ENCODE results near the gene PDE8B. TPM values are rescaled to one million over a fixed set of nuclear protein-coding genes. Genes with fewer than 3 reads are reported as not detected.

The PDE8B gene
- total and polyA plus RNA-seq, 11 donors = 1.1 to 9.3 (median 3.4) TPM

DNA sequence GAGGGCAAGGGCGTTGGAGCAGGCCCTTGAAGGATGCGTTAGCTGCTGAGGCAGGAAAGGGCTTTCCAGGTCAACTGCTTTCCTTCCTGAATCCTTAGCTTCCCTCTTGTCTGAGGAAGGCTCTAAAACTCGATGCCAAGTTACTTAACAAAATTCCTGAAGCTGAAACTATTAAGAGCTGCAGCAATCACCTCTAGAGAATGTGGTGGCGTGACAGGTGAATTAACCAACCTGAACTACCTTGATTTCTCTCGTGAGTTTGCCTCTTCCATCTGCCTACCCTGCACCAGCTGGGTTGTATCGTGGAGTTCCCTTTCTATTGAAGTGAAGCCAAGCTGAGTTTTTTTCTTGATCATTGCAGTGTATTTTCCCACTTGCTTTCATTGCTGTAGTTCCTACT, 96.1 kb downstream of the PDE8B start:
- no peaks in the 10 kb centered on the region for H3K9me3 ChIP-seq
- peak overlapping the region in 1 of 12 donors; percentile 41 for H3K27ac ChIP-seq
- intact Hi-C loops (cut with DNase I) = no loop called here
- H3K27me3 ChIP-seq = no peaks in the 10 kb centered on the region
- TF ChIP-seq, protein P1, sequence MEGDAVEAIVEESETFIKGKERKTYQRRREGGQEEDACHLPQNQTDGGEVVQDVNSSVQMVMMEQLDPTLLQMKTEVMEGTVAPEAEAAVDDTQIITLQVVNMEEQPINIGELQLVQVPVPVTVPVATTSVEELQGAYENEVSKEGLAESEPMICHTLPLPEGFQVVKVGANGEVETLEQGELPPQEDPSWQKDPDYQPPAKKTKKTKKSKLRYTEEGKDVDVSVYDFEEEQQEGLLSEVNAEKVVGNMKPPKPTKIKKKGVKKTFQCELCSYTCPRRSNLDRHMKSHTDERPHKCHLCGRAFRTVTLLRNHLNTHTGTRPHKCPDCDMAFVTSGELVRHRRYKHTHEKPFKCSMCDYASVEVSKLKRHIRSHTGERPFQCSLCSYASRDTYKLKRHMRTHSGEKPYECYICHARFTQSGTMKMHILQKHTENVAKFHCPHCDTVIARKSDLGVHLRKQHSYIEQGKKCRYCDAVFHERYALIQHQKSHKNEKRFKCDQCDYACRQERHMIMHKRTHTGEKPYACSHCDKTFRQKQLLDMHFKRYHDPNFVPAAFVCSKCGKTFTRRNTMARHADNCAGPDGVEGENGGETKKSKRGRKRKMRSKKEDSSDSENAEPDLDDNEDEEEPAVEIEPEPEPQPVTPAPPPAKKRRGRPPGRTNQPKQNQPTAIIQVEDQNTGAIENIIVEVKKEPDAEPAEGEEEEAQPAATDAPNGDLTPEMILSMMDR (IDR thresholded peaks at IDR 0.05) = no peak
- no peak for TF ChIP-seq POLR2A (IDR thresholded peaks at IDR 0.05)
- DNase-seq = no peak
- peaks cover 0 to 17% (median 0%) of the 10 kb centered on the region in 12 donors for H3K4me1 ChIP-seq
- 49 to 65% (median 58%) methylated on average over 6 of the region's 6 CpGs for WGBS, 4 donors
- no peaks in the 10 kb centered on the region for H3K36me3 ChIP-seq
- no peak for ATAC-seq
- no peak overlapping the region for H3K4me3 ChIP-seq

DNA sequence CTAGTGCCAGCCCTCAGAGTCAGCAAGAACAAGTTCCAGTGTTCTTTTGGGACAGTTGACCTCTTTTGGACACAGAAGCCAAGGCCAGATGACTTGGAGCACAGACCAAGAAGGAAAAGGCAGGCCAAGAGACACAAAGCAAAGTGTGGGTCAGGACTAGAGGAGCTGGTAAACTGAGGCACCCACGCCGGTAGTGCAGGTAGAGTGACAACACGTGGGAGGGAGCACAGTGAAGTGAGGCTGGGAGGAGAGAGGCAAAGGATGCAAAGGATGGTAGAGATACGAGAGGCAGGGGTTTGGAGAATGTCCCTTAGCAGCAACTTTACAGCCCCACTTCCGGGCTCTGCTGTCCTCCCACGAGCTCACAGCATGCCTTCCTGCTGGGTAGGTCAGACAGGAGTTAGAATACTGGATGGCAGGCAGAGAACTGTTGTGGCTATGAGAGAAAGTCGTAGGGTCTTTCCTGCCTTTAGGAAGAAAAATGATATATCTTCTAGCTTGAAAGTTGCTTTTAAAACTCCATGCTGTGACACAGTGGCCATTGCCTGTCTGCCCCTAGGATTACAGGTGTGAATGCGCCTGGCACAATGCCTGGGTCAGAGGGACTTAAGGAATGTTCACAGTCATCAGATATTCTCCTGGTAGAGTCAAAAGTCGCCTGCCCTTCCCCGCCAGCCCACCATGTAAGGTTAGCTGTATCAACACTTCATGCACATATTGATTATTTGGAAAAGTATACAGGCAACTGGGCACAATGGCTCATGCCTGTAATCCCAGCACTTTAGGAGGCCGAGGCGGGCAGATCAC, 97.9 kb downstream of the PDE8B start:
- TF ChIP-seq, protein P1 (IDR thresholded peaks at IDR 0.05) = no peak
- no peak for TF ChIP-seq POLR2A (IDR thresholded peaks at IDR 0.05)
- no peaks in the 10 kb centered on the region for H3K27me3 ChIP-seq
- ATAC-seq = no peak
- WGBS, 4 donors = 80 to 87% (median 83%) methylated on average over 12 of the region's 12 CpGs
- DNase-seq = no peak
- intact Hi-C loops (cut with DNase I) = no loop called here
- H3K27ac ChIP-seq = peak overlapping the region in 1 of 12 donors; percentile 11
- no peaks in the 10 kb centered on the region for H3K36me3 ChIP-seq
- H3K4me1 ChIP-seq = peaks cover 0 to 17% (median 0%) of the 10 kb centered on the region in 12 donors
- H3K4me3 ChIP-seq = no peak overlapping the region
- no peaks in the 10 kb centered on the region for H3K9me3 ChIP-seq

DNA sequence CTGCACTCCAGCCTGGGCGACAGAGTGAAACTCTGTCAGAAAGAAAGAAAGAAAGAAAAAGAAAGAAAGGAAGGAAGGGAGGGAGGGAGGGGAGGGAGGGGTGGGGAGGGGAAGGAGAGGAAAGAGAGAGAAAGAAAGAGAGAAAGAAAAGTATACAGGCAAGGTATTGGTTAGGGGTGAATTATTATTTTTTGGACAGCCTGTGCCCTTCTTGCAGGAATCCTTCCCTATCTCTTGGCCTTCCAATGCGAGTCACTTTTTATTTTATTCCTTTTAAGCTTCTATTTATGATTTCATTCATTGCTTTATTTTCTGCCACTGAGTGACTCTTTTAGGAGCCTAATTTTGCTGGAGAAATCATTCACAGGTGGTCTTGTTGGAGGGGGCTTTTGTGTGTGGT, 98.7 kb downstream of the PDE8B start:
- intact Hi-C loops (cut with DNase I) = no loop called here
- Histone ChIP-seq H3K27ac (no peak overlapping the region), H3K4me1 (peaks cover 0 to 17% (median 0%) of the 10 kb centered on the region in 12 donors), H3K9me3 (no peaks in the 10 kb centered on the region), H3K4me3 (no peak overlapping the region), H3K36me3 (no peaks in the 10 kb centered on the region), H3K27me3 (no peaks in the 10 kb centered on the region)
- WGBS, 4 donors = 84 to 92% (median 88%) methylated on average over 2 of the region's 2 CpGs
- DNase-seq (no peak), ATAC-seq (no peak)
- no peak for TF ChIP-seq POLR2A (IDR thresholded peaks at IDR 0.05)
- TF ChIP-seq, protein P1 (IDR thresholded peaks at IDR 0.05) = no peak

DNA sequence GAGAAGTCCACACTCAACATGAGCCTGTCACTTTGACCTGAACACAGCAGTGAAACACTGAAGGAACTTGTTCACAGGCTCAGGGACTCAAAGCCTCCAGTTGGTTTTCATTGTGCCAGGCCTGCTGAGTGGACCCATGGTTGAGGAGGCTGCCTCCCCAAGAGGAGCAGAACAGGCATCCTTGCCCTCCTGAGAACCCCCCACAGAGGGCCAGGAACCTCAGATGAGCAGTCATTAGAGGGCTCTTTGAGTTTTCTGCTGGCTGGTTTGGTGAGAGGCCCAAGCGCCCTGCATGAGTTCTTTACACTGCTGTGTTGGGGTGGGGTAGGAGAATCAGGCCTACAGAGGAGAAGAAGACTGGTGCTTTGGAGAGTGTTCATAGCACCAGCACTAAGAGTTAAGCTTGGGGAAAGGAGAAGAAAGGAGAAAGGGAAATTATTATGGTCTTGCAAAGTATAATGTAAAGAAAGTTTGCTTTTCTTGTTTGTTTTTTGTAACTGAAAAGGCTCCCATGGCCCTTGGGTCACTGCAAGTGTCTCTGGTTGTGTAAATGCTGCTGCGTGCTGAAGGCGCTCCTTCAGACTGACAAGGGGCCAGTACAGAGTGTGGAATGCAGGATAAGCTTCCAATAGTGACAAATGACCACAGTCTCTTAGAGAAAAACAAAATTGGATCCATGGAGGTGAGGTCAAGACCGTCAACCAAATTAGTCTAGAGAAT, 100.2 kb downstream of the PDE8B start:
- no peak overlapping the region for H3K4me3 ChIP-seq
- no peak overlapping the region for H3K27ac ChIP-seq
- H3K9me3 ChIP-seq = no peaks in the 10 kb centered on the region
- WGBS, 4 donors = 88 to 95% (median 92%) methylated on average over 4 of the region's 4 CpGs
- intact Hi-C loops (cut with DNase I) = no loop called here
- no peak for DNase-seq
- ATAC-seq = no peak
- no peaks in the 10 kb centered on the region for H3K27me3 ChIP-seq
- H3K36me3 ChIP-seq = no peaks in the 10 kb centered on the region
- TF ChIP-seq POLR2A (IDR thresholded peaks at IDR 0.05) = no peak
- TF ChIP-seq, protein P1 (IDR thresholded peaks at IDR 0.05) = no peak
- H3K4me1 ChIP-seq = peaks cover 0 to 14% (median 0%) of the 10 kb centered on the region in 12 donors
